Aorta (tissue), 5 donors: ENCODE data around the gene ZNF800. TPM values are rescaled to one million over a fixed set of nuclear protein-coding genes. Genes with fewer than 3 reads are reported as not detected.

Source experiments
- ATAC-seq: fragments of 200-7000 bp; cut with Tn5 transposase; one replicate; pipeline ENCODE4 v1.9.1; 2022; ENCODE audit warnings: moderate library complexity; ENCODE audit not compliant: low FRiP score
- DNase-seq, 2 donors: peaks; one replicate each; pipeline ENCODE4 v3.0.0-alpha.2; 2020
- H3K27ac ChIP-seq, 2 donors: one replicate each; pipeline ENCODE4 v1.5.1; 2013; ENCODE audit warnings: low read length in 2 of 2, mild to moderate bottlenecking in 2 of 2, moderate library complexity in 2 of 2, control low read depth in 1 of 2, inconsistent platforms in 1 of 2, low read depth in 1 of 2
- H3K27me3 ChIP-seq, 2 donors: one replicate each; pipeline ENCODE4 v1.6.1; 2013; ENCODE audit warnings: control low read depth in 1 of 2, low read length in 1 of 2, mild to moderate bottlenecking in 1 of 2, moderate library complexity in 1 of 2; ENCODE audit not compliant: insufficient read depth in 2 of 2, control insufficient read depth in 1 of 2
- H3K36me3 ChIP-seq, 2 donors: one replicate each; pipeline ENCODE4 v1.6.1; 2013; ENCODE audit warnings: control low read depth in 1 of 2, low read length in 1 of 2, mild to moderate bottlenecking in 1 of 2; ENCODE audit not compliant: insufficient read depth in 2 of 2, control insufficient read depth in 1 of 2
- H3K4me1 ChIP-seq, 2 donors: one replicate each; pipeline ENCODE4 v1.6.1; 2013; ENCODE audit warnings: low read length in 2 of 2, control low read depth in 1 of 2, mild to moderate bottlenecking in 1 of 2, moderate library complexity in 1 of 2; ENCODE audit not compliant: insufficient read depth in 2 of 2, control insufficient read depth in 1 of 2
- H3K4me3 ChIP-seq, 2 donors: one replicate each; pipeline ENCODE4 v1.5.1; 2013; ENCODE audit warnings: low read length in 2 of 2, control low read depth in 1 of 2, mild to moderate bottlenecking in 1 of 2
- H3K9me3 ChIP-seq: one replicate; pipeline ENCODE4 v1.6.1; 2013; ENCODE audit warnings: mild to moderate bottlenecking, low read length; ENCODE audit not compliant: control insufficient read depth
- WGBS, 2 donors: extraction: QIAGEN DNeasy Blood & Tissue Kit; methylation state at CpG; one replicate each; pipeline ENCODE4 v1.1.7; 2013; 5-methylcytosine and 5-hydroxymethylcytosine counted together
- intact Hi-C, 2 donors: fragments of 100-400 bp; cut with DNase I; formaldehyde crosslinking; loops; one replicate each; pipeline versions ENCODE4 v1.14.2 to v1.15.0; 2022
- polyA plus RNA-seq, 2 donors: library from polyadenylated mRNA; stranded (reverse); fragments of 200-250 nt; gene quantifications; one replicate each; pipeline ENCODE4 v1.2.3, GENCODE V29; 2013
- total RNA-seq, 2 donors: library from RNA; stranded (reverse); fragmentation: NEBNext Ultra II Directional; extraction: Animal tissue kit (Norgen Biotek cat#: 25700); gene quantifications; one replicate each; pipeline ENCODE4 v1.2.1, GENCODE V29; 2021
- donor health status: healthy with polysubstance abuse.
- donor health status: Bipolar disorder and iron deficiency.
- donor health status: DM: no; HTN: no; CAD: no.
- donor health status: DM: no; HTN: no; CAD: no.
- donor health status: DM: yes; HTN: yes; CAD: no.

The ZNF800 gene
- total and polyA plus RNA-seq, 4 donors: 3.4 to 46.8 (median 23.8) TPM

GRCh38 chr7:127393368-127394058 lies 1.0 kb upstream of the ZNF800 start:
- intact Hi-C loops: loop anchor here (2.0 to 10.0 kb wide), 2 partner anchors 191 to 257 kb away; partner anchors contain the start of genes ARF5 (in 2 of the 2) and GCC1 (in 2 of the 2)
- Histone ChIP-seq H3K36me3 (no peaks in the 10 kb centered on the region), H3K27me3 (no peaks in the 10 kb centered on the region), H3K4me1 (peaks cover 0 to 2% of the 10 kb centered on the region in 2 donors), H3K9me3 (no peaks in the 10 kb centered on the region), H3K4me3 (peak overlapping the region; percentile 64 to 93), H3K27ac (peak overlapping the region; percentile 68 to 70)
- ATAC-seq (no peak), DNase-seq (peak in 1 of 2 donors; percentile 79)
- 2 to 3% methylated on average over 28 of the region's 28 CpGs for WGBS, 2 donors

GRCh38 chr7:127392182-127392565 lies 334 bp downstream of the ZNF800 start:
- H3K9me3 ChIP-seq: no peaks in the 10 kb centered on the region
- no peaks in the 10 kb centered on the region for H3K36me3 ChIP-seq
- peaks cover 0 to 2% of the 10 kb centered on the region in 2 donors for H3K4me1 ChIP-seq
- H3K4me3 ChIP-seq: peak overlapping the region; percentile 64 to 93
- peak overlapping the region; percentile 7 to 55 for H3K27ac ChIP-seq
- ATAC-seq (peak; percentile 83), DNase-seq (peak; percentile 76 to 87)
- H3K27me3 ChIP-seq: no peaks in the 10 kb centered on the region
- intact Hi-C loops: loop anchor here (2.0 to 10.0 kb wide), 2 partner anchors 193 to 259 kb away; partner anchors contain the start of genes ARF5 (in 2 of the 2) and GCC1 (in 2 of the 2)
- 0% methylated on average over 36 to 48 of the region's 48 CpGs for WGBS, 2 donors

- Histone ChIP-seq H3K27me3 (no peaks in the 10 kb centered on the region), H3K4me1 (peaks cover 0 to 2% of the 10 kb centered on the region in 2 donors), H3K36me3 (no peaks in the 10 kb centered on the region), H3K27ac (peak overlapping the region; percentile 7 to 55), H3K4me3 (peak overlapping the region; percentile 64 to 93), H3K9me3 (no peaks in the 10 kb centered on the region)
- WGBS, 2 donors: 0% methylated on average over 60 to 66 of the region's 66 CpGs
- intact Hi-C loops: loop anchor here (2.0 to 10.0 kb wide), 2 partner anchors 193 to 259 kb away; partner anchors contain the start of genes ARF5 (in 2 of the 2) and GCC1 (in 2 of the 2)
- ATAC-seq (no peak), DNase-seq (no peak)
Observed at GRCh38 chr7:127391591-127392181, 822 bp downstream of the ZNF800 start.

- Histone ChIP-seq H3K9me3 (no peaks in the 10 kb centered on the region), H3K36me3 (no peaks in the 10 kb centered on the region), H3K27me3 (no peaks in the 10 kb centered on the region), H3K4me1 (peaks cover 0 to 2% of the 10 kb centered on the region in 2 donors), H3K27ac (no peak overlapping the region), H3K4me3 (peak overlapping the region; percentile 64 to 93)
- 54 to 57% methylated on average over 9 of the region's 9 CpGs for WGBS, 2 donors
- no peak for ATAC-seq
- intact Hi-C loops: loop anchor here (10.0 kb wide), 1 partner anchor 194 kb away; the partner anchor contains the start of genes ARF5 (in 2 of the 2) and GCC1 (in 2 of the 2)
- no peak for DNase-seq
Observed at GRCh38 chr7:127390817-127391590, 1.5 kb downstream of the ZNF800 start.

- H3K4me1 ChIP-seq: peaks cover 0 to 2% of the 10 kb centered on the region in 2 donors
- WGBS, 2 donors: 83 to 89% methylated on average over 2 of the region's 2 CpGs
- DNase-seq (no peak), ATAC-seq (no peak)
- H3K27ac ChIP-seq: no peak overlapping the region
- no peak overlapping the region for H3K4me3 ChIP-seq
- H3K36me3 ChIP-seq: no peaks in the 10 kb centered on the region
- intact Hi-C loops: loop anchor here (10.0 kb wide), 1 partner anchor 194 kb away; the partner anchor contains the start of genes ARF5 (in 2 of the 2) and GCC1 (in 2 of the 2)
- no peaks in the 10 kb centered on the region for H3K27me3 ChIP-seq
- no peaks in the 10 kb centered on the region for H3K9me3 ChIP-seq
Observed at GRCh38 chr7:127390186-127390816, 2.2 kb downstream of the ZNF800 start.

GRCh38 chr7:127389321-127389720 lies 3.2 kb downstream of the ZNF800 start:
- ATAC-seq (no peak), DNase-seq (no peak)
- WGBS, 2 donors: 91 to 92% methylated on average over 1 of the region's 1 CpG
- Histone ChIP-seq H3K27me3 (no peaks in the 10 kb centered on the region), H3K4me1 (peaks cover 0 to 2% of the 10 kb centered on the region in 2 donors), H3K4me3 (no peak overlapping the region), H3K27ac (no peak overlapping the region), H3K9me3 (no peaks in the 10 kb centered on the region), H3K36me3 (no peaks in the 10 kb centered on the region)
- intact Hi-C loops: no loop called here

GRCh38 chr7:127387974-127388373 lies 4.5 kb downstream of the ZNF800 start:
- intact Hi-C loops: no loop called here
- Histone ChIP-seq H3K4me1 (no peaks in the 10 kb centered on the region), H3K9me3 (no peaks in the 10 kb centered on the region)

More at GRCh38 chr7:127387974-127388373, 4.5 kb downstream of the ZNF800 start:
- Histone ChIP-seq H3K36me3 (no peaks in the 10 kb centered on the region), H3K4me3 (no peak overlapping the region), H3K27me3 (no peaks in the 10 kb centered on the region), H3K27ac (no peak overlapping the region)
- WGBS, 2 donors: 96 to 99% methylated on average over 2 of the region's 2 CpGs
- no peak for DNase-seq
- no peak for ATAC-seq
